ENCODE data around the gene BMERB1. TPM values are rescaled to one million over a fixed set of nuclear protein-coding genes. Genes with fewer than 3 reads are reported as not detected.

Gene BMERB1
- total RNA-seq, 1 experiment from 2014 or later = 3.8 TPM

GRCh38 chr16:15484662-15485061 lies 50.3 kb downstream of the BMERB1 start:
- intact Hi-C loops (cut with micrococcal nuclease) = loop anchor here (10.0 kb wide), 1 partner anchor 70 kb away; no protein-coding TSS in a partner anchor
- H3K9ac ChIP-seq (ENCODE audit: low read length) = no peak overlapping the region
- no peak overlapping the region for H3K4me2 ChIP-seq (ENCODE audit: low read length)
- no peak overlapping the region for H2AFZ ChIP-seq (ENCODE audit: low read length)
- ChIA-PET CTCF (no interaction called here), POLR2A (ENCODE audit: unreplicated experiment) (no interaction called here)
- H3K4me3 ChIP-seq (ENCODE audit: low read length) = no peak overlapping the region
- peaks cover 19% of the 10 kb centered on the region for H3K4me1 ChIP-seq (ENCODE audit: insufficient read depth, low read length)
- TF ChIP-seq CTCF (conservative IDR thresholded peaks at IDR 0.05; ENCODE audit: low read depth, low read length) (no peak), EZH2 (IDR thresholded peaks at IDR 0.05; ENCODE audit: low read length, unreplicated experiment) (no peak), EZH2phosphoT487 (IDR thresholded peaks at IDR 0.05; ENCODE audit: borderline replicate concordance, low read length) (no peak)
- H3K9me2 ChIP-seq (replicated peaks; ENCODE audit: low read length) = no peaks in the 10 kb centered on the region
- ATAC-seq (no peak), DNase-seq (no peak)
- H4K20me1 ChIP-seq (ENCODE audit: low read length) = no peaks in the 10 kb centered on the region
- H3K27me3 ChIP-seq (ENCODE audit: low read length) = no peaks in the 10 kb centered on the region
- BruUV-seq (replicated peaks) = no TSS peak
- H3K27ac ChIP-seq (ENCODE audit: low read length) = no peak overlapping the region
- H3F3A ChIP-seq (ENCODE audit: low read length, unreplicated experiment) = no peaks in the 10 kb centered on the region
- H3K9me3 ChIP-seq (ENCODE audit: low read length) = no peaks in the 10 kb centered on the region
- no peaks in the 10 kb centered on the region for H3K36me3 ChIP-seq (ENCODE audit: low read depth, low read length)
- H3K79me2 ChIP-seq (ENCODE audit: low read length) = no peaks in the 10 kb centered on the region

- no peaks in the 10 kb centered on the region for H3K9me2 ChIP-seq (replicated peaks; ENCODE audit: low read length)
- H3K4me2 ChIP-seq (ENCODE audit: low read length) = no peak overlapping the region
- H2AFZ ChIP-seq (ENCODE audit: low read length) = no peak overlapping the region
- no peak overlapping the region for H3K4me3 ChIP-seq (ENCODE audit: low read length)
- ChIA-PET CTCF (no interaction called here), POLR2A (ENCODE audit: unreplicated experiment) (no interaction called here)
- H3K27me3 ChIP-seq (ENCODE audit: low read length) = no peaks in the 10 kb centered on the region
- DNase-seq (no peak), ATAC-seq (no peak)
- no peak overlapping the region for H3K27ac ChIP-seq (ENCODE audit: low read length)
- BruUV-seq (replicated peaks) = no TSS peak
- H3F3A ChIP-seq (ENCODE audit: low read length, unreplicated experiment) = no peaks in the 10 kb centered on the region
- peaks cover 24% of the 10 kb centered on the region for H3K4me1 ChIP-seq (ENCODE audit: insufficient read depth, low read length)
- H3K9ac ChIP-seq (ENCODE audit: low read length) = no peak overlapping the region
- H3K79me2 ChIP-seq (ENCODE audit: low read length) = no peaks in the 10 kb centered on the region
- H4K20me1 ChIP-seq (ENCODE audit: low read length) = no peaks in the 10 kb centered on the region
- no peak for TF ChIP-seq EZH2 (IDR thresholded peaks at IDR 0.05; ENCODE audit: low read length, unreplicated experiment)
- intact Hi-C loops (cut with micrococcal nuclease) = loop anchor here (10.0 kb wide), 1 partner anchor 70 kb away; no protein-coding TSS in a partner anchor
- H3K36me3 ChIP-seq (ENCODE audit: low read depth, low read length) = no peaks in the 10 kb centered on the region
- H3K9me3 ChIP-seq (ENCODE audit: low read length) = no peaks in the 10 kb centered on the region
Observed at GRCh38 chr16:15485175-15485574, 50.8 kb downstream of the BMERB1 start.

- intact Hi-C loops (cut with micrococcal nuclease) = loop anchor here (10.0 kb wide), 1 partner anchor 68 kb away; no protein-coding TSS in a partner anchor
- no TSS peak for BruUV-seq (replicated peaks)
- CTCF ChIA-PET = no interaction called here
- no peak for ATAC-seq
- Histone ChIP-seq H3K27ac (ENCODE audit: low read length) (no peak overlapping the region), H3K4me2 (ENCODE audit: low read length) (no peak overlapping the region), H2AFZ (ENCODE audit: low read length) (no peak overlapping the region), H3K4me3 (ENCODE audit: low read length) (no peak overlapping the region), H3K4me1 (ENCODE audit: insufficient read depth, low read length) (peaks cover 24% of the 10 kb centered on the region), H3K27me3 (ENCODE audit: low read length) (no peaks in the 10 kb centered on the region), H3K9ac (ENCODE audit: low read length) (no peak overlapping the region), H3K9me2 (replicated peaks; ENCODE audit: low read length) (no peaks in the 10 kb centered on the region), H4K20me1 (ENCODE audit: low read length) (no peaks in the 10 kb centered on the region), H3K36me3 (ENCODE audit: low read depth, low read length) (no peaks in the 10 kb centered on the region), H3K9me3 (ENCODE audit: low read length) (no peaks in the 10 kb centered on the region), H3F3A (ENCODE audit: low read length, unreplicated experiment) (no peaks in the 10 kb centered on the region), H3K79me2 (ENCODE audit: low read length) (no peaks in the 10 kb centered on the region)
- no peak for DNase-seq
- POLR2A ChIA-PET (ENCODE audit: unreplicated experiment) = no interaction called here
- TF ChIP-seq EZH2 (IDR thresholded peaks at IDR 0.05; ENCODE audit: low read length, unreplicated experiment) = no peak
- TF ChIP-seq CTCF (conservative IDR thresholded peaks at IDR 0.05; ENCODE audit: low read depth, low read length) = no peak
- no peak for TF ChIP-seq EZH2phosphoT487 (IDR thresholded peaks at IDR 0.05; ENCODE audit: borderline replicate concordance, low read length)
Observed at GRCh38 chr16:15486661-15487060, 52.3 kb downstream of the BMERB1 start.
